Tibial artery (tissue), 4 donors: ENCODE results near the gene OR10W1.

ENCODE experiments used
- DNase-seq, 2 donors: peaks; one replicate each; pipeline ENCODE4 v3.0.0-alpha.2; 2019
- H3K27ac ChIP-seq, 2 donors: fragments of 200-600 bp; sonication (generic) in 1 of 2; 1 replicate in 1 of 2; 2 replicates in 1 of 2; pipeline ENCODE4 v1.5.1; 2018 to 2019; ENCODE audit warnings: mild to moderate bottlenecking in 1 of 2
- H3K27me3 ChIP-seq, 2 donors: fragments of 200-600 bp; sonication (generic) in 1 of 2; one replicate each; pipeline versions ENCODE4 v1.5.1 to v1.6.0; 2016 to 2019
- H3K36me3 ChIP-seq, 3 donors: fragments of 200-600 bp; sonication (generic) in 2 of 3; one replicate each; pipeline ENCODE4 v1.5.1; 2016 to 2019; ENCODE audit warnings: mild to moderate bottlenecking in 2 of 3
- H3K4me1 ChIP-seq, 4 donors: fragments of 200-600 bp; sonication (generic) in 2 of 4; 1 replicate in 3 of 4; 2 replicates in 1 of 4; pipeline ENCODE4 v1.5.1; 2016 to 2019
- H3K4me3 ChIP-seq, 2 donors: fragments of 200-600 bp; sonication (generic) in 1 of 2; 1 replicate in 1 of 2; 2 replicates in 1 of 2; pipeline ENCODE4 v1.5.1; 2018 to 2019; ENCODE audit warnings: mild to moderate bottlenecking in 2 of 2
- H3K9me3 ChIP-seq, 3 donors: fragments of 200-600 bp; sonication (generic) in 1 of 3; one replicate each; pipeline ENCODE4 v1.5.1; 2016 to 2019
- CTCF ChIP-seq, 2 experiments: fragments of 200-600 bp in 1 of 2; fragments of 450-650 bp in 1 of 2; IDR thresholded peaks; one replicate each; pipeline ENCODE4 v1.5.1; 2017 to 2019; ENCODE audit warnings: antibody characterized with exemption in 2 of 2, mild to moderate bottlenecking in 1 of 2, moderate library complexity in 1 of 2
- intact Hi-C: fragments of 100-400 bp; cut with DNase I; formaldehyde crosslinking; loops from one replicate; pipeline ENCODE4 v1.15.0; 2023; ENCODE audit warnings: low total_unique reads

The OR10W1 gene

GRCh38 chr11:58268142-58268541 is at the start of gene OR10W1:
Gene OR10W1, minus strand, starts transcription at chr11:58268260. Its CDS starts 402 bp downstream, at chr11:58267858.
- no peak within 1 kb of the TSS for H3K4me3 ChIP-seq
- H3K4me1 ChIP-seq, result no peaks in the 10 kb centered on the region
- no peaks in the 10 kb centered on the region for H3K9me3 ChIP-seq
- no peak for DNase-seq
- H3K27ac ChIP-seq, result no peak within 1 kb of the TSS
- no peak for TF ChIP-seq CTCF (IDR thresholded peaks at IDR 0.05)
- no peaks in the 10 kb centered on the region for H3K36me3 ChIP-seq
- H3K27me3 ChIP-seq, result no peaks in the 10 kb centered on the region
- intact Hi-C loops, result no loop called here

GRCh38 chr11:58316142-58316541 is 48.1 kb upstream of the OR10W1 start:
- H3K27ac ChIP-seq, result no peak overlapping the region
- no peaks in the 10 kb centered on the region for H3K36me3 ChIP-seq
- no peak overlapping the region for H3K4me3 ChIP-seq
- no peak for DNase-seq
- H3K27me3 ChIP-seq, result no peaks in the 10 kb centered on the region
- no peaks in the 10 kb centered on the region for H3K4me1 ChIP-seq
- no peak for TF ChIP-seq CTCF (IDR thresholded peaks at IDR 0.05)
- intact Hi-C loops, result no loop called here
- H3K9me3 ChIP-seq, result no peaks in the 10 kb centered on the region

DNA sequence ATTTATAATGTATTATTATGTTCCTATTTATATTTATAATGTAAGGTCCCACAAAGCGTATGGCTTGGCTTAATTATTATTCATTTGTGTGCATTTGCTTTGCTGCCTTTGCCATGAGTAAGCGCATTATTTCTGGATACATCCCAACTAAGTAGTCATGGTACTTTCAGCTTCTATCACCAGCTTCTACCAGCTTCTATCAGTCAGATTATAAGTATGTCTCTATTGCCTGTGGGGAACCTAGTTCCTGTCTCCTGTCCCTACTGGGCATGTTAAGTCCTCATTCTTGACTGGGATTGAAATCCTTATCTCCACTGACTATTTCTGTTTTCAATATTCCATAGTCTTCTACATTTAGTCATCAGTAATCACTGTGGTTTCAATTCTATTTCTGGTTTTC is 33.5 kb upstream of the OR10W1 start:
- H3K4me1 ChIP-seq, result no peaks in the 10 kb centered on the region
- H3K27ac ChIP-seq, result no peak overlapping the region
- no peak for DNase-seq
- H3K36me3 ChIP-seq, result no peaks in the 10 kb centered on the region
- TF ChIP-seq CTCF (IDR thresholded peaks at IDR 0.05), result no peak
- H3K27me3 ChIP-seq, result no peaks in the 10 kb centered on the region
- H3K9me3 ChIP-seq, result no peaks in the 10 kb centered on the region
- intact Hi-C loops, result no loop called here
- no peak overlapping the region for H3K4me3 ChIP-seq

- no peak for DNase-seq
- no peak for TF ChIP-seq CTCF (IDR thresholded peaks at IDR 0.05)
- no peak overlapping the region for H3K27ac ChIP-seq
- H3K9me3 ChIP-seq, result peaks cover 0 to 4% (median 0%) of the 10 kb centered on the region in 3 donors
- H3K4me3 ChIP-seq, result no peak overlapping the region
- intact Hi-C loops, result no loop called here
- H3K36me3 ChIP-seq, result no peaks in the 10 kb centered on the region
- no peaks in the 10 kb centered on the region for H3K4me1 ChIP-seq
- H3K27me3 ChIP-seq, result no peaks in the 10 kb centered on the region
Observed at GRCh38 chr11:58292017-58292416, 24.0 kb upstream of the OR10W1 start.

- TF ChIP-seq CTCF (IDR thresholded peaks at IDR 0.05), result no peak
- Histone ChIP-seq H3K4me3 (no peak overlapping the region), H3K4me1 (no peaks in the 10 kb centered on the region), H3K9me3 (peaks cover 0 to 4% (median 0%) of the 10 kb centered on the region in 3 donors), H3K36me3 (no peaks in the 10 kb centered on the region), H3K27ac (no peak overlapping the region), H3K27me3 (no peaks in the 10 kb centered on the region)
- intact Hi-C loops, result no loop called here
- DNase-seq, result no peak
Observed at GRCh38 chr11:58289266-58289665, 21.2 kb upstream of the OR10W1 start.

- no peak for TF ChIP-seq CTCF (IDR thresholded peaks at IDR 0.05)
- DNase-seq, result no peak
- intact Hi-C loops, result no loop called here
Observed at GRCh38 chr11:58286249-58286648, 18.2 kb upstream of the OR10W1 start.

More at GRCh38 chr11:58286249-58286648, 18.2 kb upstream of the OR10W1 start:
- peaks cover 0 to 8% (median 0%) of the 10 kb centered on the region in 3 donors for H3K9me3 ChIP-seq
- H3K36me3 ChIP-seq, result no peaks in the 10 kb centered on the region
- H3K4me3 ChIP-seq, result no peak overlapping the region
- no peaks in the 10 kb centered on the region for H3K4me1 ChIP-seq
- H3K27ac ChIP-seq, result no peak overlapping the region
- H3K27me3 ChIP-seq, result no peaks in the 10 kb centered on the region
